Stimulated activated CD4-positive, alpha-beta T cell treated with anti-CD3 and anti-CD28 coated beads, Interleukin-1b, Interleukin-23, amount 100 ng/mL, for 4 hours (primary cell): ENCODE measurements around the gene SLX9.
"Not testable (repeated sequence)": the region's sequence is repeated elsewhere in the genome, so short reads cannot be mapped to it uniquely, and the experiment has no call there.

Source experiments
- DNase-seq, 2 donors: peaks; one replicate each; pipeline ENCODE4 v3.0.0-alpha.2; 2020; ENCODE audit warnings: low read depth in 2 of 2

Gene SLX9

DNA sequence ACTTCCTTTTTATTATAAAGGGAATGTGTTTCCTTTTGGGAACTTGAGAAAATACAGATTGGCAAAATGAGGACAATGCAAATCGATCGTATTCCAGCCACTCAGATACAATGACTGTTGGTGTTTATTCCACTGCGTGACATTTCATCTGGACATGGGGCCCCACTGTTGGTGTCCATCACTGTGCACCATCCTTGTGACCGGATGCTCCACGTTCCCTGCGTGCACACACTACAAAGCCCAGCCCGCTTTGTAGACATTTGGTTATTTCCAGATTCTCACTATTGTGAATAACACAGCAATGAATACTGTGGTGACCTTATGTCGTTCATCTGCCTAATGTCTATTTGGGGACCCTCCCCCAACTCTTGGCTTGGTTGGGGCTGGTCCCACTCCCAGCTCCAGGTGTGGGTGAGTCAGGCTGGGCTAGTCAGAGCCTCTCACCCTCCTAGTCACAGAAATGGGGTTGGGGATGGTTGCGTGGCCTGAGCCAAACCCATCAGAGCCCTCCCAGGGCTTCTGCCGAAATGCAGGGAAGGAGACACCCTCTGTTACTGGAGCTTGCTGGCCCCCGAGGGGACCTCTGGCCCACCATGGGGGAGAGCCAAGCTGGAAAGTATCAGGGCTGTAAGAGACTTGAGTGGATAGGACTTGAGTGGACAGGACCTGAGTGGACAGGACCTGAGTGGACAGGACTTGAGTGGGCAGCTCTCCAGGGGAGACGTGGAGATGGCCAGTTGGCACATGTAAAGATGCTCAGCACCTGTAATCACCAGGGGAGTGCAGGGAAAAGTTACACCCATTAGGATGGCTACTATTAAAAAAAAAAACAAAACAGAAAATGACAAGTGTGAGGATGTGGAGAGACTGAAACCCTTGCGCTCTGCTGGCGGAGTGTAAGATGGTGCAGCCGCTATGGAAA, 77.5 kb downstream of the SLX9 start:
- DNase-seq: no peak

DNA sequence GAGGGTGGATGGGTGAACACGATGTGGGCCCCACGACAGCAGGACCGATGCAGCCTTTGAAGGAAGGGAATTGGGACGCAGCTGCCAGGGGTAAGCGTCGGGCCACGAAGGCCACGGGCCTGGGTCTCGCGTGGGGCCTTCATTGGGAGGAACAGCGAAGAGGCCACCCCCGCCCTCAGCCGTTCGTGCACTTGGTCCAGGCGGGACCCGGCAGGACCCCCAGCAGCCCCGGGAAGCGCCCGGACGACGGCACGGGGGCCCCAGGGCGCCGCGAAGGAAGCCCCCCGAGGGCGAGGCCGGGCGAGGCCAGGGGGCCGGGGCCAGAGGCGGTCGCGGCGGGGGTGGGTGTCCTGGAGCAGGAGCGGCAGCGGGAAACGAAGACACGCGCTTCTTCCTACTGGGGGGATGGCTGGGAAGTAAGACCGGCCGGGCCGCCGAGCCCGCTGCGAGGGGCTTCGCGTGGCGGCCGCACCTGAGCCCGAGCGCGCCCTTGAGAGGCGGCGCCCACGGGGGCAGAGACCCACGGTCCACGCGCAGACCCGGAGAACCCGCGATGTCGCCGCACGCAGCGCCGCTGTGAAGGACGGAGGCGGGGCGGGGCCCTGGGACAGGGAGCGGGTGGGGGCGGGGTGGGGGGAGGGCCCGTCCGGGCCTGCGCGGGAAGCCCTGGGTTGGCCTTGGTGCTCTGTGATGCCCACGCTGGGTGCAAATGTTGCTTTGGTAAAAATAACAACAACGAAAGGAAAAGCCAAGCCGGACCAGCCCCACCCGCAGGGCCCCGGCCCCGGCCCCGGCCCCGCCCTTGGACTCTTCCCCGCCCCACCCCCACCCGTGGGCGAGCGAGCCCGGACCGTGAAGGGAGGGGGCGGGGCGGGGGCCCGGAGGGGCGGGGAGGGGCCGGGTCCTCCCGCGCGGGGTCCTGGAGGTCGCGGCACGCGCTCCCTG, 78.6 kb downstream of the SLX9 start:
- no peak for DNase-seq

DNA sequence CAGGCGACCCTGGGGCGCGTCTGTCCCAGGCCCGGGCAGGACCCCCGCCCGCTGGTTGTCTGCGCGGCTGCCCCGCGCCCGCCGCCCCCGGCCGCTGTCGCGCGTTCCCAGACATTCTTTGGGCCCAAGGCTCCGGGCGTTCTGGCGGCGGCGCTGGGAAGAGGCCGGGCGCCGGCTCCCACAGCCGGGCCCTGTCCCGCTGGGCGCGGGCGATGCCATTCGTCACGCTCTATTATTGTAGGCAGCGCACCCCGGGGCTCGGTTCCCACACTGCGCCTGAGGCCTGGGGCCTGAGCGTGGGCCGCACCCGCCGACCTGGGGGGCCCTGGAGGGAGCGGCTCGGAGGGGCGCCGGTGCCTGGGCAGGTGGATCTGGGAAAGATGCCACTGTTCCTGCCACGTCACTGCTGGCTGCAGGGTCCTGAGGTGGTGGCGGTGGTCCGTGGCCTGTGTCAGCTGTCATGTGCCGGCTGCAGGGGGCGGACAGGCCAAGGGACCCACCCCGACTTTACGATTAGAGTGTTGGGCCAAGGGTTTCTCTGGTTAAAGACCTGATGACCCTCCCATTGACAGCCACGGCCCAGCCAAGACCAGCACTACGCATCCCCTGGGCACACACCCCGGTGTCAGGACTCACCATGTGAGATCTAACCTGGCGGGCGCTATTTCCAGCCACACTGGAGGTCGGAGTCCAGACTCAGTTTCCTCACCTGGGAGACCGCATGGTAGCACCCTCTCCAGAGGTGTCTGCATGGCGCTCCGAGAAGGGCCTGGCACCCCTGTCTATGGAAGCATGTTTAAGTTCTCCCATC, 79.5 kb downstream of the SLX9 start:
- no peak for DNase-seq

DNA sequence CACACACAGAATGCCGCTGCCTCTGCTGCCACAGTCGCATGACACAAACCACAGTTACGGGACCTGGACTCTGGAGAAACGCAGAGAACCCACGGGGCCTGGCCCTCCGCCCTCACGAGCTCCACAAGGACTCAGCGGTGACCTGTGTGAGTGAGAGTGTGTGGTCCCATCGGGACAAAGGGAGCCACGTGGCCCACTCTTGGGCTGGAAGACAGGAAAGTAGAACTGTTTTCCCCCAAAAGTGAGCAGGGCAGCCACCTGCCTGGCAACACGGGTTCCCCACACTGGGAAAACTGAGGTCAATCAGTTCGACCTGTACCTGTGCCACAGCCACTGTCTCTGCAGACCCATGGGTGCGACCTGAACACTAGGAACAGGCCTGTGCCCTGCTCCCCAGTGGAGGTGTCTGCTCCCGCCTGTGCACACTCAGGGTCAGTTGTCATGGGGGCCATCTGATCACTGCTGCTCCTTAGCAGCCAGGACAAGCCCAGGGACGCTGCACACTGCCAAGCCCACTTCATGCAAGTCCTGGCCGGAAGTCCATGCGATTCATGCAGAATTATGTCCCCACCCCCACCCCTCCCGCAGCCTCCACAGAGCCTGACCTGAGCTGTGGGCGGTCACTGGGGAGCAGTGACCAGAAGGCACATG, 80.2 kb downstream of the SLX9 start:
- no peak for DNase-seq

DNA sequence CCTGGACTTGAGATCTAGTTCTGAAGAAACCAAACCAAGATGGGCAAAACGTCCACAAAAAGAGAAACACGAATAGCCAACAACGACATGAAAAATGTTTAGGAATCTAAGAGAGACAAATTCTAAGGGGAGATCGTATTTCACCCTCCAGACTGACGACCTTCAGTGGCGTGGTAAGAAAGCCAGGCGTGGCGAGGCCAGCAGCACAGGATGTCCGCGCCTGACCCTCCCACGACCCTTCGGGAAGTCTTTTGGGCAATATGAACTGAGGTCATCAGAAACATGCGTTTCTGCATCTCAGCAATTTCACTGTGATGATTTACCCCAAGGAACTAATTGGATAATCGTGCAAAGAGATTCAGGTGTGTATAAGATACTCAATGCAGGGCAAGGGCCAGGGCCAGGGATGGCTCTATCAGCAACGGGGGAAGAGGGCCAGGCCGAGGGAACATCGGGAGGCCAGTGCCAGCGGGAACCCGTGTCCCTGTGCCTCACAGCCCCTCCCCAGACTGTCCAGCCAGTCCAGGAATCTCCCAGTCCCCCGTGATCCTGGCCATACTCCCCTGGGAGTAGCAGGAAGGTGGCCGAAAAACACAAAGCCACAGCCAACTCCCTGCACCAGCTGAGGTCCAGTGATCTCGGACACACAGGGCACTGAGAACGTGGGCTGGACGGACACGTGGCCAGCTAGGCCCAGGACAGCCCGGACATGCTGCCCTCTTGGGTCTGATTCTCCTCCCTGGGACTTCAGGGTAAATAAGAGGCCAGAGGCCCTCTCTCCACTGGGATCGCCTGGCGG, 81.0 kb downstream of the SLX9 start:
- DNase-seq: no peak

DNA sequence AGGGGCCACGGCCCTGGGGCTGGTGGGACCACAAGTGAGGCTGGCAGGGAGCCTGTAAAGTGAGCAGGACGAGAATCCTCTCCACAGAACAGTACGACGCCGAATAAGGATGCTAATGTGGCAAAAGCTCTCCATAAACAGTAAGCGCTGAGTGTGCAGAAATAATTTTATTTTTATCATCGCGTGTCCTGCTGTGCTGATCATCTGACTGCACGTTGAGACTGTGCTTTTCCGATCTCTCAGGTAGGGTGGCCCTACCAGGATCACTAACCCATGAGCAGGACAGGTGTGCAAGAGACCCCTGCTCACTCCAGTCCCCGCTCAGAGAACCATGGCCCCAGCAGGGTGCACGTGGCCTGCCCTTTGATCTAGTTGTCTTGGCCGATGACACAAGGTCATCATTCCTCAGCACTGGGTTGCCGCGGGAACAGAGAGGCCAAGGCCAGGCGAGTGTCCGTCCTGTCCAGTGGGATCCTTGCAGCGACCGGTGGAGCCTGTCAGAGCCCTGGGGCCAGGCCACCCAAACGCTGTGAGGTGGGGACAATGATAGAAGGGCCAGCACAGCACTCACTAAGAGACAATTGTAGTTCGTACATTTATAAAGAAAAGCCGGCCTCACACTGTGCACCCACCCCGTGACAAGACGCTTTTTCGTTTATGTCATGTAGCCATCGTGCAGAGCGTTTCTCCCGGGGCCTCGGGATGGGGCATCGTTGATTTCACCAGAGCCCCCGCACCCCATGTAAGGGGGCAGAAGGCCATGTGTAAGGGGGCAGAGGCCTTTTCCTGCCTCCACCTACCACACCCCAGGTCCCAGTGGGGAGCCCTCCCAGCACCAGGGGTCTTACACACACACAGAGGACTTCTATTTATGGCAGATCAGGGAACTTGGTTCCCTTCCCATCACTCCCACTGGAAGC, 81.9 kb downstream of the SLX9 start:
- no peak for DNase-seq

DNA sequence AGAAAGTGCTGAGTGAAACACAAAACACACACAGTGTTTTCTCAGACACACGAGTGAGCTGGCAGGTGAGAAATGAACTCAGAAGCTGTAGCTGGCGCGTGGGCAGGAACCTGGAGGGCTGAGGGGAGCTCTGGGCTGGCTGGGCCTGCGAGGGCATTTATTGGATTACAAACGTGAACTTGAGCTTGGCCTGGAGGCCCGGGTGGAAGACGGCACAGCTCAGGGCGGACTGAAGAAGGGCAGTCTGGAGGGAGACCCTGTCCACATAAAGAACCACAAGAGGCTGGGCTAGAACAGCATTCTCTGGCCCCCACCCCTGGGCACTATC, 82.5 kb downstream of the SLX9 start:
- DNase-seq: no peak

DNA sequence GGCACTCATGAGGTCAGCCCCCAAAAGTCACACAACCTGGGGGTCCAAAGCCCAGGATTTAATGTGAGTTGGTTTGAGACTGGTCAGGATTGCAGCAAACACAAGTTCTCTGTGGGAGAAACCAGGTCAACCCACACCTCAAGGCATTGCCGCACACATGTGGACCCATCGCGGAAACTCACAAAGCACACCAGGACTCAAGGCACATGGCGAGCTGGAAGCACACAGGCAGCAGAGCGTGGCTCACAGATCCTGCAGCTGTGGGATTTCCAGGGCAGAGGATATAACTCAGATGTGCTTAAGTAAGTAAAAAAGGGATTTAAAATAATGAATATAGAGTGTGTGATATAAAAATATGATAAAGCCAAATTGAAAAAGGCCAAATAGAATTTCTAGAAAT, 82.9 kb downstream of the SLX9 start:
- no peak for DNase-seq

DNA sequence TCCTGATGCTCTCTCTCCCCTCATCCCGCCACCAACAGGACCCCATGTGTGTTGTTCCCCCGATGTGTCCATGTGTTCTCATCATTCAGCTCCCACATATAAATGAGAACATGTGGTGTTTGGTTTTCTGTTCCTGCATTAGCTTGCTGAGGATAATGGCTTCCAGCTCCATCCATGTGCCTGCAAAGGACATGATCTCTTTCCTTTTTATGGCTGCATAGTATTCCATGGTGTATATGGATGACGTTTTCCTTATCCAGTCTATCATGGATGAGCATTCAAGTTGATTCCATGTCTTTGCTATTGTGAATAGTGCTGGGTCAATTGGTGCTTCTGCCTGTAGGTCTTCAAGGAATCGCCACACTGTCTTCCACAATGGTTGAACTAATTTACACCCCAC, 84.7 kb downstream of the SLX9 start:
- DNase-seq: not testable (repeated sequence)

DNA sequence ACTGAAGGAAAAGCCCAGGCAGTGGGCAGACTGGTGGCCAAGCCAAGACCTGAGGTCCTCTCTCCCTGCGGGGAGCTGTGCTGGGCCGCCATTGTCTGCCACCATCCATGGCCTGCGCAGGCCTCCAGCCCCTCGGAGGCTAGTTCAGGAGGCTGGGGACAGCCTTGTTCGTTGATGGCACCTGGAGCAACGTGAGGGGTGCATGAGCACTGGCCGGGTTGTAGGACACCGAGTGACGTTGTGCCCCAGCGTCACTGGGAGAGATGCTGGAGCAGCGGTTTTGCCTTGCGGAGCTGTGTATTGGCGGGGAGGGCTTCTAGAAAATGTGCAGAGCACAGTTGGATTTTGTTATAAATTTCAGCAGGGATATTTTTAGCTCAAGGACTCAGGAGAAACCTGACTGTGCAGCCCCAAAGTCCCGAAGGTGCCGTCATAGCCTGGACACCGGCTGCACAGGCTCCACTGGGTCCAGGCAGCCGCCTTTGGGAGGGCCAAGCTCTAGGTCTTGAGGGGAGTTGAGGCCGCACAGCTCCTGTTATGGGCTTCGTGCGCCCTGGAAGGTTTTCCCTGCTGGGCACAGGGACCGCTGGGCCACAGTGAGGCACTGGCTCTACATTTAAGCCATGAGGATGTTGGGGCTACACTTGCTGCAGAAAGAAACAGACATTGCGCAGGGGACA, 86.4 kb downstream of the SLX9 start:
- no peak for DNase-seq
